Ovary (tissue), 9 donors: ENCODE results near the gene EVL. TPM values are rescaled to one million over a fixed set of nuclear protein-coding genes. Genes with fewer than 3 reads are reported as not detected.

Source experiments
- DNase-seq, 5 donors: peaks; one replicate each; pipeline ENCODE4 v3.0.0-alpha.2; 2019 to 2020
- H3K27ac ChIP-seq, 2 donors: fragments of 200-600 bp; one replicate each; pipeline versions ENCODE4 v1.5.1 to v1.8.0; 2019 to 2022
- H3K27me3 ChIP-seq: fragments of 200-600 bp; one replicate; pipeline ENCODE4 v1.8.0; 2022
- H3K36me3 ChIP-seq: fragments of 200-600 bp; sonication (generic); one replicate; pipeline ENCODE4 v1.5.1; 2019
- H3K4me1 ChIP-seq: one replicate; pipeline ENCODE4 v1.8.1; 2013; ENCODE audit warnings: mild to moderate bottlenecking, moderate library complexity; ENCODE audit not compliant: insufficient read depth
- H3K4me3 ChIP-seq: fragments of 200-600 bp; sonication (generic); one replicate; pipeline ENCODE4 v1.5.1; 2017
- H3K9me3 ChIP-seq, 2 donors: fragments of 200-600 bp in 1 of 2; sonication (generic) in 1 of 2; one replicate each; pipeline versions ENCODE4 v1.5.1 to v1.8.1; 2013 to 2019; ENCODE audit warnings: mild to moderate bottlenecking in 1 of 2, moderate library complexity in 1 of 2
- CTCF ChIP-seq, 3 donors: fragments of 450-650 bp in 2 of 3; fragments of 200-600 bp in 1 of 3; IDR thresholded peaks; one replicate each; pipeline versions ENCODE4 v1.5.1 to v1.8.0; 2016 to 2022; ENCODE audit warnings: antibody characterized with exemption in 3 of 3, mild to moderate bottlenecking in 1 of 3
- EP300 ChIP-seq: sonication (generic); formaldehyde crosslinking; IDR thresholded peaks from one replicate; pipeline ENCODE4 v1.6.1; 2017; ENCODE audit warnings: antibody characterized with exemption
- POLR2A ChIP-seq: fragments of 450-650 bp; IDR thresholded peaks from one replicate; pipeline ENCODE4 v1.6.1; 2017; ENCODE audit warnings: antibody characterized with exemption, mild to moderate bottlenecking, moderate library complexity
- WGBS, 3 donors: extraction: QIAGEN DNeasy Blood & Tissue Kit in 1 of 3; methylation state at CpG; one replicate each; pipeline versions ENCODE4 v1.1.5 to v1.1.7; 2013 to 2017; 5-methylcytosine and 5-hydroxymethylcytosine counted together
- intact Hi-C, 4 donors: fragments of 100-400 bp; cut with DNase I; formaldehyde crosslinking; loops; one replicate each; pipeline versions ENCODE4 v1.11.0 to v1.15.1; 2022 to 2023
- polyA plus RNA-seq, 2 donors: library from polyadenylated mRNA; stranded (reverse); fragments of 200-250 nt in 1 of 2; fragments of 350-450 nt in 1 of 2; fragmentation: Illumina TruSeq in 1 of 2; extraction: RNeasy Lipid Tissue Mini Kit (QIAGEN cat#74804) in 1 of 2; gene quantifications; one replicate each; pipeline ENCODE4 v1.2.3, GENCODE V29; 2013 to 2014
- total RNA-seq, 7 donors: library from RNA; depleted of rRNA in 2 of 7; stranded (reverse); fragments of >200 nt in 2 of 7; fragmentation: NEBNext Ultra II Directional in 3 of 7; extraction: Animal tissue kit (Norgen Biotek cat#: 25700) in 3 of 7; gene quantifications; one replicate each; pipeline versions ENCODE4 v1.1.0 to v1.2.4, GENCODE V29; 2016 to 2023
- donor health status: DM: no; HTN: no; CAD: no; lungs with moderate emphysema.
- donor health status: DM: no; HTN: no; CAD: no.
- donor health status: Bipolar disorder and iron deficiency.
- donor health status: DM: yes; HTN: yes; CAD: no.
- donor health status: DM: no; HTN: no; CAD: no.
- donor health status: DM: yes; HTN: yes; CAD: no.

Gene EVL
- total and polyA plus RNA-seq, 9 donors: 41.0 to 105 (median 66.1) TPM

DNA sequence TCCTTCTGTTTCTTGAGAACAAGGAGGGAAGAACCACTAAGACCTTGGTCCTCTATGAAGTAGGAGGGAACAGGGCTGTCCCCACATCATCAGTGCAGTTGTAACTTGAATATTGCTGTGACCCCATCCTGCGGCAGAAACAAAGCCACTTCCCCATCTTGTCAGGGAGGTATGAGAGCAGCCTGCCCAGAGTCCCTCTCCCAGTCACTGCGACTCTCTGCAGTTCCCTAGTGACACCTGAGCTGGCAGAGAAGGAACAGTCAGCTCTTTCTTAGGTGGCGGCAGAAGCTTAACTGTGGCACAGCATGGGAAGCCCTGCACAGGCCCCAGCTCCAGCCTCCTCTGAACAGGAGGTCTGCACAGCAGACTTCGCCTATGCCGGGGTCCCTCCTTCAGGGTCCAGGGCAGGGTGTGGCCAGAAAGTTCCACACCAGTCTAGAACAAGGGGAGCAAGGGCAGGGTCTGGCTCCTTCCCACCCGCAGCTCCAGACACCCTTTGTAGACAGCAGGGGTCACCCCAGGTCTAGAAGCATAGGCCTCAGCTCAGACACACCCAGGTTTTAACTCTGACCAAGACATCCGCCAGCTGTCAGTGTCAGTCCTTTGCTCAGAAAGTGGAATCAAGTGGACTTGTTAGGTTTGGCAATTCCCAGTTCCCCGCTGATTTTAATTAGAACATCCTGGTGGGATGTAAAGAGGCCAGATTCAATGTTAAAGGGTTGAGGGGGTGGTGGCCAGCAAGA, 57.4 kb downstream of the EVL start:
- 87 to 91% (median 91%) methylated on average over 8 of the region's 8 CpGs for WGBS, 3 donors

DNA sequence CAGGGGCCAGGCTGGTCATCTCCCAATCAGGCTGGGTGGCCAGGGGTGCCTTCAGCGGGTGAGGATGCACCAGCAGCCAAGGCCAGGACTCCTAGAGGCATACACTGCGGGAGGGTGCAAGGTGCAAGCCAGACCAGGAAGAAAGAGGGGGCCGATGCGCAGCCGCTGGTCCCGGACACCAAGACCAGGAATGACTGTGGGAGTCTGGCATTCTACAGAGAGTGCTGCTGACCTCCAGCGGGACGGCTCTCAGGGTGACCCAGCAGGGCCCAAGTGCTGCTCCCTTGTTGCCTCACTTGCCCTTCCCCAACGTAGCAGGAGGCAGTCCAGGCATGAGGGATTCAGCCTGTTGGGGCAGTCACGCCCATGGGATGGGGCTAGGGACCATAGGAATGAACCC, 58.4 kb downstream of the EVL start:
- intact Hi-C loops: loop anchor here in 1 of 4 donors (5.0 kb wide), 1 partner anchor 126 kb away; no protein-coding TSS in a partner anchor
- 91 to 97% (median 96%) methylated on average over 9 to 10 of the region's 10 CpGs for WGBS, 3 donors

More for the DNA sequence above, 57.4 kb downstream of the EVL start:
- no peak for DNase-seq
- Histone ChIP-seq H3K36me3 (no peaks in the 10 kb centered on the region), H3K27me3 (no peaks in the 10 kb centered on the region), H3K27ac (no peak overlapping the region), H3K9me3 (no peaks in the 10 kb centered on the region), H3K4me3 (no peak overlapping the region), H3K4me1 (no peaks in the 10 kb centered on the region)
- TF ChIP-seq CTCF (IDR thresholded peaks at IDR 0.05): no peak
- intact Hi-C loops: loop anchor here in 1 of 4 donors (5.0 kb wide), 1 partner anchor 125 kb away; no protein-coding TSS in a partner anchor

GRCh38 chr14:100124551-100125088, 59.4 kb downstream of the EVL start:
- no peak overlapping the region for H3K4me3 ChIP-seq
- intact Hi-C loops: loop anchor here in 1 of 4 donors (5.0 kb wide), 1 partner anchor 127 kb away; no protein-coding TSS in a partner anchor
- H3K27ac ChIP-seq: no peak overlapping the region
- H3K9me3 ChIP-seq: no peaks in the 10 kb centered on the region
- H3K4me1 ChIP-seq: no peaks in the 10 kb centered on the region
- no peak for DNase-seq
- no peaks in the 10 kb centered on the region for H3K36me3 ChIP-seq
- WGBS, 3 donors: 85 to 91% (median 86%) methylated on average over 19 to 20 of the region's 20 CpGs
- no peaks in the 10 kb centered on the region for H3K27me3 ChIP-seq
- TF ChIP-seq CTCF (IDR thresholded peaks at IDR 0.05) (no peak), POLR2A (no peak), EP300 (no peak)

More for the DNA sequence above, 58.4 kb downstream of the EVL start:
- no peak for TF ChIP-seq POLR2A
- no peak for TF ChIP-seq EP300
- no peak for TF ChIP-seq CTCF (IDR thresholded peaks at IDR 0.05)
- Histone ChIP-seq H3K9me3 (no peaks in the 10 kb centered on the region), H3K27me3 (no peaks in the 10 kb centered on the region), H3K27ac (no peak overlapping the region), H3K4me3 (no peak overlapping the region), H3K4me1 (no peaks in the 10 kb centered on the region), H3K36me3 (no peaks in the 10 kb centered on the region)
- no peak for DNase-seq

DNA sequence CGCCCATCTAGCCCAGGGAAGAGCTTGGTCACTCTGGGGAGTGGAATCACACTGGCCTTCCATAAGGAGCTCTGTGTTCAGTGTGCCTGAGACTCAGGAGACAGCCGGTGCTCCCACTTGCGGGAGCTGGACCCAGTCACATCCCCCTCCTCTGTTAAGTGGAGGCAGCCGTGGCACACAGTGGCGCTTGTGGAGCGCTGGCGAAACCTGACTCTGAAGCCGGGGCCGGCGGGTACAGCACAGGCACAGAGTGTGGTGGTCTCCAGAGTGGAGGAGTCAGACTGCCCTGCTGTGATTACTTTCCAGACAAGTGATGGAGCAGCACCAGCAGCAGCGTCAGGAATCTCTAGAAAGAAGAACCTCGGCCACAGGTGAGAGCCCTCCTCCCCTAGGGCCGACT, 61.2 kb downstream of the EVL start:
- Histone ChIP-seq H3K27me3 (no peaks in the 10 kb centered on the region), H3K4me3 (no peak overlapping the region), H3K4me1 (no peaks in the 10 kb centered on the region), H3K9me3 (no peaks in the 10 kb centered on the region), H3K36me3 (no peaks in the 10 kb centered on the region), H3K27ac (no peak overlapping the region)
- no peak for DNase-seq
- WGBS, 3 donors: 88 to 91% (median 89%) methylated on average over 13 of the region's 13 CpGs
- TF ChIP-seq POLR2A: no peak
- no peak for TF ChIP-seq EP300
- TF ChIP-seq CTCF (IDR thresholded peaks at IDR 0.05): no peak
- intact Hi-C loops: no loop called here
